Measurements from ENCODE around the gene ANKRD34A.

DNA sequence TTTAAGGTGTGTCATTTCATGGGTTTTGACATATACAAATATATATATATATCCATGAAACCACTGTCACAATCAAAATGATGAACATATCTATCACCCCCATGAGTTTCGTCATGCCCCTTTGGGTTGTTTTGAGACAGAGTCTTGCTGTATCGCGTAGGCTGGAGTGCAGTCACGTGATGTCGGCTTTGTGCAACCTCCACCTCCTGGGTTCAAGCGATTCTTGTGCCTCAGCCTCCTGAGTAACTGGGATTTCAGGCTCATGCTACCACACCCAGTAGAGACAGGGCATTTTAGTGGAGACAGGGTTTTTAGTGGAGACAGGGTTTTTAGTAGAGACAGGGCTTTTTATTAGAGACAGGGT, 49.2 kb upstream of the ANKRD34A start:
- TF ChIP-seq, protein P1, sequence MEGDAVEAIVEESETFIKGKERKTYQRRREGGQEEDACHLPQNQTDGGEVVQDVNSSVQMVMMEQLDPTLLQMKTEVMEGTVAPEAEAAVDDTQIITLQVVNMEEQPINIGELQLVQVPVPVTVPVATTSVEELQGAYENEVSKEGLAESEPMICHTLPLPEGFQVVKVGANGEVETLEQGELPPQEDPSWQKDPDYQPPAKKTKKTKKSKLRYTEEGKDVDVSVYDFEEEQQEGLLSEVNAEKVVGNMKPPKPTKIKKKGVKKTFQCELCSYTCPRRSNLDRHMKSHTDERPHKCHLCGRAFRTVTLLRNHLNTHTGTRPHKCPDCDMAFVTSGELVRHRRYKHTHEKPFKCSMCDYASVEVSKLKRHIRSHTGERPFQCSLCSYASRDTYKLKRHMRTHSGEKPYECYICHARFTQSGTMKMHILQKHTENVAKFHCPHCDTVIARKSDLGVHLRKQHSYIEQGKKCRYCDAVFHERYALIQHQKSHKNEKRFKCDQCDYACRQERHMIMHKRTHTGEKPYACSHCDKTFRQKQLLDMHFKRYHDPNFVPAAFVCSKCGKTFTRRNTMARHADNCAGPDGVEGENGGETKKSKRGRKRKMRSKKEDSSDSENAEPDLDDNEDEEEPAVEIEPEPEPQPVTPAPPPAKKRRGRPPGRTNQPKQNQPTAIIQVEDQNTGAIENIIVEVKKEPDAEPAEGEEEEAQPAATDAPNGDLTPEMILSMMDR (IDR thresholded peaks at IDR 0.05): no peak
- TF ChIP-seq POLR2A (IDR thresholded peaks at IDR 0.05): no peak
